ENCODE data around the gene LRRC3. TPM values are rescaled to one million over a fixed set of nuclear protein-coding genes. Genes with fewer than 3 reads are reported as not detected.

LRRC3 gene
- total RNA-seq, 2 donors from 2014 or later, result 1.6 to 7.1 TPM

- H3K4me1 ChIP-seq (replicated peaks), result no peaks in the 10 kb centered on the region
- TF ChIP-seq POLR2AphosphoS5 (IDR thresholded peaks at IDR 0.05) (no peak), CTCF (IDR thresholded peaks at IDR 0.05) (no peak), POLR2A (IDR thresholded peaks at IDR 0.05) (no peak)
- peaks cover 7% of the 10 kb centered on the region for H3K27me3 ChIP-seq (replicated peaks; ENCODE audit: insufficient read depth)
- no peak overlapping the region for H3K27ac ChIP-seq
- intact Hi-C loops (cut with DNase I), result no loop called here
- H3K4me3 ChIP-seq, result no peak overlapping the region
- no peak for DNase-seq (ENCODE audit: low spot score)
- 66% methylated on average over 30 of the region's 30 CpGs for WGBS
- H3K36me3 ChIP-seq, result no peaks in the 10 kb centered on the region
- no peaks in the 10 kb centered on the region for H3K9me3 ChIP-seq
Measured at GRCh38 chr21:44424608-44425306, 30.6 kb upstream of the LRRC3 start.

- Histone ChIP-seq H3K9me3 (no peaks in the 10 kb centered on the region), H3K36me3 (no peaks in the 10 kb centered on the region), H3K27me3 (replicated peaks; ENCODE audit: insufficient read depth) (peaks cover 7% of the 10 kb centered on the region), H3K27ac (no peak overlapping the region), H3K4me1 (replicated peaks) (no peaks in the 10 kb centered on the region), H3K4me3 (no peak overlapping the region)
- DNase-seq (ENCODE audit: low spot score), result no peak
- intact Hi-C loops (cut with DNase I), result no loop called here
- TF ChIP-seq CTCF (IDR thresholded peaks at IDR 0.05), result no peak
- TF ChIP-seq POLR2AphosphoS5 (IDR thresholded peaks at IDR 0.05), result no peak
- no peak for TF ChIP-seq POLR2A (IDR thresholded peaks at IDR 0.05)
- 68% methylated on average over 40 of the region's 40 CpGs for WGBS
Measured at GRCh38 chr21:44425307-44425894, 29.9 kb upstream of the LRRC3 start.

GRCh38 chr21:44425895-44426662 is 29.2 kb upstream of the LRRC3 start:
- no peak for DNase-seq (ENCODE audit: low spot score)
- no peak overlapping the region for H3K27ac ChIP-seq
- H3K9me3 ChIP-seq, result no peaks in the 10 kb centered on the region
- H3K27me3 ChIP-seq (replicated peaks; ENCODE audit: insufficient read depth), result peaks cover 7% of the 10 kb centered on the region
- no peaks in the 10 kb centered on the region for H3K36me3 ChIP-seq
- intact Hi-C loops (cut with DNase I), result no loop called here
- no peaks in the 10 kb centered on the region for H3K4me1 ChIP-seq (replicated peaks)
- no peak overlapping the region for H3K4me3 ChIP-seq
- 75% methylated on average over 13 of the region's 13 CpGs for WGBS
- TF ChIP-seq POLR2A (IDR thresholded peaks at IDR 0.05), result no peak
- no peak for TF ChIP-seq POLR2AphosphoS5 (IDR thresholded peaks at IDR 0.05)

- intact Hi-C loops (cut with DNase I), result no loop called here
- no peaks in the 10 kb centered on the region for H3K9me3 ChIP-seq
- WGBS, result 59% methylated on average over 21 of the region's 21 CpGs
- H3K27me3 ChIP-seq (replicated peaks; ENCODE audit: insufficient read depth), result peaks cover 7% of the 10 kb centered on the region
- TF ChIP-seq POLR2A (IDR thresholded peaks at IDR 0.05) (no peak), CTCF (IDR thresholded peaks at IDR 0.05) (no peak)
- H3K4me3 ChIP-seq, result no peak overlapping the region
- no peak overlapping the region for H3K27ac ChIP-seq
- no peaks in the 10 kb centered on the region for H3K36me3 ChIP-seq
- no peak for DNase-seq (ENCODE audit: low spot score)
- no peaks in the 10 kb centered on the region for H3K4me1 ChIP-seq (replicated peaks)
Measured at GRCh38 chr21:44426663-44427191, 28.6 kb upstream of the LRRC3 start.

Data from prostate gland (tissue), 2 donors.